Tibial nerve (tissue), 3 donors: Measurements from ENCODE around the gene FUT8.

ENCODE experiments used
- CTCF ChIP-seq, 5 experiments: fragments of 200-600 bp in 3 of 5; fragments of 450-650 bp in 2 of 5; sonication (generic) in 3 of 5; IDR thresholded peaks; one replicate each; pipeline ENCODE4 v1.5.1; 2016 to 2019; ENCODE audit warnings: antibody characterized with exemption in 5 of 5, mild to moderate bottlenecking in 3 of 5, moderate library complexity in 2 of 5
- POLR2A ChIP-seq, 2 donors: fragments of 450-650 bp; IDR thresholded peaks; one replicate each; pipeline ENCODE4 v1.6.1; 2017; ENCODE audit warnings: antibody characterized with exemption in 2 of 2, mild to moderate bottlenecking in 2 of 2, moderate library complexity in 2 of 2

GRCh38 chr14:65533736-65534404, 121.3 kb downstream of the FUT8 start:
- TF ChIP-seq CTCF (IDR thresholded peaks at IDR 0.05) (no peak), POLR2A (IDR thresholded peaks at IDR 0.05) (no peak)
